Measurements from ENCODE around the gene B4GALT3.
"Not testable (repeated sequence)": the region's sequence is repeated elsewhere in the genome, so short reads cannot be mapped to it uniquely, and the experiment has no call there.

DNA sequence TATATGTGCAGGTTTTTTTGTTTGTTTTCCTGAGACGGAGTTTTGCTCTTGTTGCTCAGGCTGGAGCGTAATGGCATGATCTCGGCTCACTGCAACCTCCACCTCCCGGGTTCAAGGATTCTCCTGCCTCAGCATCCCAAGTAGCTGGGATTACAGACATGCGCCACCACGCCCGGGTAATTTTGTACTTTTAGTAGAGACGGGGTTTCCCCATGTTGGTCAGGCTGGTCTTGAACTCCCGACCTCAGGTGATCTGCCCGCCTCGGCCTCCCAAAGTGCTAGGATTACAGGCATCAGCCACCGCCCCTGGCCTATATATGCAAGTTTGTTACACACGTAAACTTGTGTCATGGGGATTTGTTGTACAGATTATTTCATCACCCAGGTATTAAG lies 47.4 kb upstream of the B4GALT3 start:
- not testable (repeated sequence) for TF ChIP-seq POLR2A (IDR thresholded peaks at IDR 0.05)
- TF ChIP-seq, protein P1, sequence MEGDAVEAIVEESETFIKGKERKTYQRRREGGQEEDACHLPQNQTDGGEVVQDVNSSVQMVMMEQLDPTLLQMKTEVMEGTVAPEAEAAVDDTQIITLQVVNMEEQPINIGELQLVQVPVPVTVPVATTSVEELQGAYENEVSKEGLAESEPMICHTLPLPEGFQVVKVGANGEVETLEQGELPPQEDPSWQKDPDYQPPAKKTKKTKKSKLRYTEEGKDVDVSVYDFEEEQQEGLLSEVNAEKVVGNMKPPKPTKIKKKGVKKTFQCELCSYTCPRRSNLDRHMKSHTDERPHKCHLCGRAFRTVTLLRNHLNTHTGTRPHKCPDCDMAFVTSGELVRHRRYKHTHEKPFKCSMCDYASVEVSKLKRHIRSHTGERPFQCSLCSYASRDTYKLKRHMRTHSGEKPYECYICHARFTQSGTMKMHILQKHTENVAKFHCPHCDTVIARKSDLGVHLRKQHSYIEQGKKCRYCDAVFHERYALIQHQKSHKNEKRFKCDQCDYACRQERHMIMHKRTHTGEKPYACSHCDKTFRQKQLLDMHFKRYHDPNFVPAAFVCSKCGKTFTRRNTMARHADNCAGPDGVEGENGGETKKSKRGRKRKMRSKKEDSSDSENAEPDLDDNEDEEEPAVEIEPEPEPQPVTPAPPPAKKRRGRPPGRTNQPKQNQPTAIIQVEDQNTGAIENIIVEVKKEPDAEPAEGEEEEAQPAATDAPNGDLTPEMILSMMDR (IDR thresholded peaks at IDR 0.05): not testable (repeated sequence)
